OCI-M2 (cell line): Measurements from ENCODE around the gene YJU2.

Experiments
- DNase-seq: peaks from one replicate; lab custom pipeline; 2025; ENCODE audit not compliant: unreplicated experiment; lab: John Stamatoyannopoulos, UW

The YJU2 gene

GRCh38 chr19:4295972-4296771, 49.3 kb downstream of the YJU2 start:
- DNase-seq: no peak

- DNase-seq: no peak
Observed at GRCh38 chr19:4297901-4298809, 51.3 kb downstream of the YJU2 start.

DNA sequence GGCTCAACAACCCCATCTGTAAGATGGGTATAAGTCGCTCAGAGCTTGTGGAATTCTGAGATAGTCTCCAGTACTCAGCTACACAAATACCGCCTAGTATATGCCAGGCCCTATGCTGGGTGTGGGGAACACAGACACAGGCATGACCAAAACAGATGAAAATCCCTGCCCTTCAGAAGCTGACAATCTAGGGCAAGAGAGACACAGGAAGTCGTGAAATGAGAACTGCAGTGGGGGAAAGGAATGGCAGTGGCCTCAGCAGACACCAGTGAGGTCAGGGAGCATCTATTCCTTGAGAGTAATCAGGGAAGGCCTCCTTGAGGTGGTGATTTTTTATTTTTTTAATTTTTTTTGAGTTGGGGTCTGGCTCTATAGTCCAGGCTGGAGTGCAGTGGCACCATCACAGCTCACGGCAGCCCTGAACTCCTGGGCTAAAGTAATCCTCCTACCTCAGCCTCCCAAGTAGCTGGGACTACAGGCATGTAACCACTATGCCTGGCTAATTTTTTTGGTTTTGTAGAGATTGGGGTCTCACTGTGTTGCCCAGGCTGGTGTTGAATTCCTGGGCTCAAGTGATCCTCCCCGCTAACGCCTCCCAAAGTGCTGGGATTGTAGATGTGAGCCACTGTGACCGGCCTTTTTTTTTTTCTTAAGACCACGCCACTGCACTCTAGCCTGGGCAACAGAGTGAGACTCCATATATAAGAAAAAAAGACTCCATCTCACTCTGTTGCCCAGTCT, 52.1 kb downstream of the YJU2 start:
- no peak for DNase-seq

DNA sequence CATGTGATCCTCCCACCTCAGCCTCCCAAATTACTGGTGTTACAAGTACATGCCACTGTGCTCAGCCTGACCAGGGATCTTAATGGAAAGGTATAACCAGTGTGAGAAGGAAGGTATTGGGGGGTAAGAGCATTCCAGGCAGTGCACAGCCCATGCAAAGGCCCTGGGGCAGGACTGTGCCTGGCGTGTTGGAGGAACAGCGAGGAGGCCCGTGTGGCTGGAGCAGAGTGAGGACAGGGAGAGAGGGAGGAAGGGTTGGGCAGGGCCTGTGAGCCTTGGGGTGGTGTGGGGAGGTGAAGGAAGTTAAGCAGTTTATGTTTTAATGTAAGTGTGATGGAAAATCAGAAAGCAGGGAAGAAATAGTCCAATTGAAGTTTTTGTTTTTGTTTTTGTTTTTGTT, 53.7 kb downstream of the YJU2 start:
- no peak for DNase-seq

GRCh38 chr19:4301590-4302242, 54.8 kb downstream of the YJU2 start:
- no peak for DNase-seq

- DNase-seq: no peak
Observed at GRCh38 chr19:4302243-4302640, 55.4 kb downstream of the YJU2 start, which contains the start of gene TMIGD2. TMIGD2 (minus strand) TSS chr19:4302389; CDS start chr19:4302385, 4 bp downstream.

DNA sequence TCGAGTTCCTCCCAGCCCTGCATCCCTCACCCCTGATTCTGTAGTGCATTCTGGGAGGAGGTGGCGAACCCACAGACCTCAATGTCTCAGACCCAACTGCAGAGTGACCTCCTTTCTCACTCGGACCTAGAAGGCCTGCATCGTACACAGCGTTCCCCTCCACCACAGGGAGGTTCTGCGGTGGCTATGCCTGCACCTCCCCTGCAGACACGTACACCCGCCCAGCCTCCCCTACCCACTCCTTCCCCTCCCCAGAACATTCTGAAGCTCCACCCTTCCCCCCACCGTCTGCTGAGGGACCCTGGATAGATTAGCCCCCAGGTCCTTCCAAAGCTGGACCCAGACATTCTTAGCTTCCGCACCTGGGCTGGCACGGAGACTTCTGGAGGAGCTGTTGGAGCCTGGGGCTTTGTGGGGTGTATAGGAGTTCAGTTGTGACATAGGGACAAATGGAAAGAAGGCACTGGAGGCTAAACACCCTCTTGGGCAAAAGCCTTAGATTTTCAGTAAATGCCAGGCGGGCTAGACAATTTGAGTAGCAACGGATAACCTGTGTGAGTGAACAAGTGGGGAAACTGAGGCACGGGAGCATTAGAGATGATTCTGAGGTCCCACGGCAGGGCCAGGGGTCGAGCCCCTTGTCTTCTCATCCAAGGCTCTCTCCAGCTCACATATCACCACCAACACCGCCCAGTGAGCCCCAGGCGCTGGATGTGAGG, 57.1 kb downstream of the YJU2 start:
- no peak for DNase-seq

GRCh38 chr19:4304538-4305256, 57.8 kb downstream of the YJU2 start, which contains the start of gene FSD1:
FSD1 (plus strand) TSS chr19:4304598; CDS start chr19:4304747, 149 bp downstream.
- no peak for DNase-seq

GRCh38 chr19:4305257-4305612, 58.4 kb downstream of the YJU2 start:
- no peak for DNase-seq

- no peak for DNase-seq
Observed at GRCh38 chr19:4305659-4306058, 58.8 kb downstream of the YJU2 start.

GRCh38 chr19:4310247-4311121, 63.6 kb downstream of the YJU2 start:
- no peak for DNase-seq

GRCh38 chr19:4313847-4314490, 67.1 kb downstream of the YJU2 start:
- DNase-seq: no peak

DNA sequence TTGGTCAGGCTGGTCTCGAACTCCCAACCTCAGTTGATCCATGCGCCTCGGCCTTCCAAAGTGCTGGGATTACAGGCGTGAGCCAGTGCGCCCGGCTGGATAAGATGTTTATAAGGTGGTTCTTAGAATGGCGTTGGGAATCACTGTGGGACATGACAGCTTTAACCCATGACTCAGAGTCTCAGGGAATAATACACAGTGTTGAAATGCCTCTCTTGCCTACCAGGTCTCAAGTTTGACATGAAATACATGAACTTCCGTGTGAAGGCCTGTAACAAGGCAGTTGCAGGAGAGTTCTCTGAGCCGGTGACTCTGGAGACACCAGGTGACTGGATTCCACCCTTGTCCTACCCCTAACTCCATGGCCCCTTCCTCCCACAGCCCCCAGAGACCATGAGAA, 70.1 kb downstream of the YJU2 start:
- DNase-seq: no peak

DNA sequence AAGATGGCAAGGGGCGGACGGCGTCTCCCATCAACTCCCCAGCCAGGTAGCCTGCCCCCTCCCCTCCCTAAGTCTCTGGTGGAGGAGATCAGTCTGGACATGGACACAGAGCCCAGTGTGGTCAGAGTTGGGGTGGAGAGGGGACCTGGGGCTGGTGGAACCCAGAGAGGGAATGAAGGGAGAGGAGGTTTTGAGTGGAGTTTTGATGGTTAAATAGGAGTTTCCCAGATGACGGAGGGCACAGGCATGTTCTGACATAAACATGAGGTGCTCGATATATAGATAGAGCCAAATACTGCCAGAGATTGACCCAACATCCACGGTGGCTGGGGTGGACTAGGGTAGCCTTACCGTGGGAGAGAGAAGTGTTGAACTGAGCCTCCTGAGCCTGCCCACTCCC, 71.6 kb downstream of the YJU2 start:
- DNase-seq: no peak
